ENCODE measurements around the gene ELK1. TPM values are rescaled to one million over a fixed set of nuclear protein-coding genes. Genes with fewer than 3 reads are reported as not detected.

ELK1 gene
- total RNA-seq, result 30.1 and 30.2 TPM in 2 replicates

GRCh38 chrX:47650164-47651042 is at the start of gene ELK1:
Gene ELK1, minus strand, starts transcription at chrX:47650563. Its CDS starts 9,122 bp downstream, at chrX:47641441.

GRCh38 chrX:47658684-47659420 is 8.5 kb upstream of the ELK1 start, which contains the start of gene UXT:
Gene UXT, minus strand, starts transcription at chrX:47659180. Its CDS starts 253 bp downstream, at chrX:47658927.

GRCh38 chrX:47629419-47630200 is 20.8 kb downstream of the ELK1 start, which contains the start of gene CFP:
Gene CFP, minus strand, starts transcription at chrX:47629930. Its CDS starts 86 bp downstream, at chrX:47629844.

GRCh38 chrX:47619486-47620302 is 30.7 kb downstream of the ELK1 start, which contains the start of gene SYN1:
Gene SYN1, minus strand, starts transcription at chrX:47619857. Its CDS starts 129 bp downstream, at chrX:47619728.

Other genes starting within 250 kb of the ELK1 start
- 3.9 and 7.4 TPM in 2 replicates for gene ZNF41, start 167.3 kb downstream of the ELK1 start, total RNA-seq
- 32.3 and 36.0 TPM in 2 replicates for gene ARAF, start 89.4 kb downstream of the ELK1 start, total RNA-seq
- gene TIMP1, start 68.1 kb downstream of the ELK1 start, total RNA-seq, result 248 and 302 TPM in 2 replicates
- 0.33 and 0.63 TPM in 2 replicates for gene SYN1, start 30.7 kb downstream of the ELK1 start, total RNA-seq
- 0.21 TPM in 1 of 2 replicates, not detected in the other for gene CFP, start 20.6 kb downstream of the ELK1 start, total RNA-seq
- gene UXT, start 8.6 kb upstream of the ELK1 start, total RNA-seq, result 102 and 146 TPM in 2 replicates
- gene ZNF81, start 186.3 kb upstream of the ELK1 start, total RNA-seq, result 1.3 and 2.0 TPM in 2 replicates